ENCODE data around the gene TSPEAR.
"Not testable (repeated sequence)": the region's sequence is repeated elsewhere in the genome, so short reads cannot be mapped to it uniquely, and the experiment has no call there.

The TSPEAR gene

GRCh38 chr21:44681152-44681551 is 30.2 kb downstream of the TSPEAR start:
- no peak for DNase-seq

- DNase-seq = no peak
These were observed 33.5 kb downstream of the TSPEAR start for GRCh38 chr21:44677881-44678280.

- DNase-seq = no peak
These were observed 39.5 kb downstream of the TSPEAR start for GRCh38 chr21:44671911-44672310.

- DNase-seq = no peak
These were observed 40.5 kb downstream of the TSPEAR start for GRCh38 chr21:44670642-44671432.

- DNase-seq = no peak
These were observed 43.8 kb downstream of the TSPEAR start for GRCh38 chr21:44667612-44668011.

GRCh38 chr21:44666401-44667320 is 44.7 kb downstream of the TSPEAR start, which contains the start of gene KRTAP12-2:
TSS of gene KRTAP12-2 (minus strand) at chr21:44666927. CDS start at chr21:44666886, 41 bp downstream.
- no peak for DNase-seq

GRCh38 chr21:44664691-44665090 is 46.7 kb downstream of the TSPEAR start:
- DNase-seq = no peak

- not testable (repeated sequence) for DNase-seq
These were observed 49.8 kb downstream of the TSPEAR start for GRCh38 chr21:44661567-44661966.

- no peak for DNase-seq
These were observed 52.3 kb downstream of the TSPEAR start for GRCh38 chr21:44658913-44659595.

- DNase-seq = no peak
These were observed 52.8 kb downstream of the TSPEAR start for GRCh38 chr21:44658541-44658910.

GRCh38 chr21:44657635-44658540 is 53.5 kb downstream of the TSPEAR start, which contains the start of gene KRTAP12-3:
TSS of gene KRTAP12-3 (plus strand) at chr21:44657932. CDS start at chr21:44657980, 48 bp downstream.
- DNase-seq = peak; percentile 17

GRCh38 chr21:44656868-44657267 is 54.5 kb downstream of the TSPEAR start:
- no peak for DNase-seq

- DNase-seq = no peak
These were observed 56.7 kb downstream of the TSPEAR start, which contains the start of gene KRTAP12-4 for GRCh38 chr21:44654576-44655175. TSS of gene KRTAP12-4 (minus strand) at chr21:44654659. CDS start at chr21:44654614, 45 bp downstream.

GRCh38 chr21:44653656-44654575 is 57.5 kb downstream of the TSPEAR start:
- peak; percentile 16 for DNase-seq

GRCh38 chr21:44653123-44653522 is 58.2 kb downstream of the TSPEAR start:
- DNase-seq = no peak

- no peak for DNase-seq
These were observed 60.2 kb downstream of the TSPEAR start for GRCh38 chr21:44650973-44651675.

GRCh38 chr21:44650265-44650972 is 61.0 kb downstream of the TSPEAR start:
- DNase-seq = no peak

- no peak for DNase-seq
These were observed 61.8 kb downstream of the TSPEAR start for GRCh38 chr21:44649521-44650100.
